22Rv1 (cell line): ENCODE data around the gene SIRT2.
A peak's percentile ranks its signal among the peaks of the same experiment; 100 is the strongest.

Experiments
- H3K27ac ChIP-seq: fragments of 450-650 bp; 2 replicates; pipeline ENCODE4 v1.5.1; 2017
- ZFX ChIP-seq: fragments of 450-650 bp; IDR thresholded peaks from 2 replicates; pipeline ENCODE4 v1.6.1; 2017; ENCODE audit warnings: antibody characterized with exemption, borderline replicate concordance
- TF ChIP-seq, protein P1 (sequence below): fragments of 450-650 bp; IDR thresholded peaks from 2 replicates; pipeline ENCODE4 v1.5.1; 2017; ENCODE audit warnings: mild to moderate bottlenecking

Gene SIRT2

GRCh38 chr19:38838986-38839761 lies 60.2 kb downstream of the SIRT2 start:
- TF ChIP-seq, protein P1, sequence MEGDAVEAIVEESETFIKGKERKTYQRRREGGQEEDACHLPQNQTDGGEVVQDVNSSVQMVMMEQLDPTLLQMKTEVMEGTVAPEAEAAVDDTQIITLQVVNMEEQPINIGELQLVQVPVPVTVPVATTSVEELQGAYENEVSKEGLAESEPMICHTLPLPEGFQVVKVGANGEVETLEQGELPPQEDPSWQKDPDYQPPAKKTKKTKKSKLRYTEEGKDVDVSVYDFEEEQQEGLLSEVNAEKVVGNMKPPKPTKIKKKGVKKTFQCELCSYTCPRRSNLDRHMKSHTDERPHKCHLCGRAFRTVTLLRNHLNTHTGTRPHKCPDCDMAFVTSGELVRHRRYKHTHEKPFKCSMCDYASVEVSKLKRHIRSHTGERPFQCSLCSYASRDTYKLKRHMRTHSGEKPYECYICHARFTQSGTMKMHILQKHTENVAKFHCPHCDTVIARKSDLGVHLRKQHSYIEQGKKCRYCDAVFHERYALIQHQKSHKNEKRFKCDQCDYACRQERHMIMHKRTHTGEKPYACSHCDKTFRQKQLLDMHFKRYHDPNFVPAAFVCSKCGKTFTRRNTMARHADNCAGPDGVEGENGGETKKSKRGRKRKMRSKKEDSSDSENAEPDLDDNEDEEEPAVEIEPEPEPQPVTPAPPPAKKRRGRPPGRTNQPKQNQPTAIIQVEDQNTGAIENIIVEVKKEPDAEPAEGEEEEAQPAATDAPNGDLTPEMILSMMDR = no peak
- no peak for TF ChIP-seq ZFX
- H3K27ac ChIP-seq = peak overlapping the region; percentile 100

GRCh38 chr19:38838208-38838985 lies 61.0 kb downstream of the SIRT2 start:
- TF ChIP-seq, protein P1 = no peak
- no peak for TF ChIP-seq ZFX
- H3K27ac ChIP-seq = peak overlapping the region; percentile 100

DNA sequence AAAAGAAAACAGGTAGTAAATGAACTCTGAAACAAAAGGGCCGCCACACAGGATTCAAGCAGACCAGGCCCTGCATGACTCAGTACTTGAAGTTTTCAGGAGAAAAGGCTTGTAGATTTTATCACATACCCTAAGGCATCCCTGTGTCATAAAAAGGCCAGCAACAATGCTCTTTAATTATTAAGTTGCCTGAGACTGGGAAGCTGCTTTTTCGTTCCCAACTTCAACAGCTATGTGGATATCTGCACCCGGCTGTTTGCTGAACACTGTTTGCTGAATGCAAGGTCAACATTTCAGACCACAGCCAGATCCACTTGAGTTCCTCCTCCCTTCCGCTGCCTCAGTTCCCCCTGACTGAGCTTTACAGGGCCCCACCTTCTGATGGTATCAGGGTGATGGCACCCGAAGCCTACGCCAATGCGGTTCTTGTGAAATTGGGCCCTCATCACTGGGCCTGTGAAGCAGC lies 61.7 kb downstream of the SIRT2 start:
- peak overlapping the region; percentile 100 for H3K27ac ChIP-seq
- TF ChIP-seq, protein P1 = no peak
- TF ChIP-seq ZFX = no peak

GRCh38 chr19:38836983-38837626 lies 62.3 kb downstream of the SIRT2 start:
- peak overlapping the region; percentile 100 for H3K27ac ChIP-seq
- TF ChIP-seq, protein P1 = no peak
- no peak for TF ChIP-seq ZFX

DNA sequence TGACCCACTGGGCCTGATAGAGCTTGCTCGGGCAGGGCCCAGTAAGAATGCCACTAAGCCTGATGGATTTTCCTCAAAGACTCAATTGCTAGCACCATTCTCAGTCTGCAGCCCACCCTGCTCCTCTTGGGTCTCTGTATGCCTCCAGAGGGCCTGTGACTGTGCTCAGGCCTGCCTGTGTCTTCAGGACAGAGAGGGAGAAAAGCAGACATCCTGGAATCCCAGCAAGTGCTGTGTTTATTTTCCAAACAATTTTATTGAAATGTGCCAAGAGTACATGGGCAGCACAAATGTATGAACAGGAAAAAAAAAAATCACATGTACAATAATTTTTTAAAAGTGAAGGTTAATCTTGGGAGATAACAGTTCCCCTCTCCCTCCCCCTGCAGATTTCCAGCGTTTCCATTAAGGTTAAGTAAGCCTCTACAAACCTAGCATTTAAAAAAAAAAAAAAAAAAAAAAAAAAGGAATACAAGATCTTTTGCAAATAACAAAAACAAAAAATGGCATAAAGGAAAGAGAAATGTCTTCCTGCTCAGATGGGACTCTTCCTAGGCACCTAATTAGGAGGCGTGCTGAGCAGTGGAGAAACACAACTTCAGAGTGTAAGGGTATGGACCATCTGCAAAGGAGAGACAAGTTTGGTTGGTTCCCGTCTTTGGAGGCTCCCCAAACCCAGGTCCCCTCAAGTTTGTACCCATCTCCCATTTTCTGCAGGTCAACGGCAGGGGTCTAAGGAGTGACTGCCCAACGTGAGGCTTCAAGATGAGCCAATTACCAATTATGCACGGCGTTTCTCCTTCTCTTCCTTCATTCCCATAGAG lies 63.0 kb downstream of the SIRT2 start:
- TF ChIP-seq, protein P1 = no peak
- no peak for TF ChIP-seq ZFX
- H3K27ac ChIP-seq = peak overlapping the region; percentile 100

- no peak for TF ChIP-seq ZFX
- TF ChIP-seq, protein P1 = no peak
- peak overlapping the region; percentile 100 for H3K27ac ChIP-seq
Observed at GRCh38 chr19:38834590-38834989, 64.8 kb downstream of the SIRT2 start.
